ENCODE results near the gene RAB11B.
"Not testable (repeated sequence)": the region's sequence is repeated elsewhere in the genome, so short reads cannot be mapped to it uniquely, and the experiment has no call there.

The RAB11B gene

DNA sequence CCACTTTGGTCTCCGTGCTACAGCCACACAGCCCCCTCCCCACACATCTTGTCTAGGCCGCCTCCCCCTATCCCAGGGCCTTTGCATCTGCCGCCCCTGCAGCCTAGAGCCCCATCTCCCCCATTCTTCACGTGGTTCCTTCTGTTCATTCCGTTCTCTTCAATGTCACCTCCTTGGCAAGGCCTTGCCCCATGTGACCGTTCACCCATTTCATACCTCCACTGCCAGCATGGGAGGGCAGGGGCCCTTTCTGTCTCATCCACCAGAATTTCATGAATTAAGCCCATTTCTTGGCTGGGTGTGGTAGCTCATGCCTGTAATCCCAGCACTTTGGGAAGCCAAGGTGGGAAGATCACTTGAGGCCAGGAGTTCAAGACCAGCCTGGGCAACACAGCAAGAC, 38.9 kb downstream of the RAB11B start:
- DNase-seq (ENCODE audit: low read depth in 2 of 2), result no peak

DNA sequence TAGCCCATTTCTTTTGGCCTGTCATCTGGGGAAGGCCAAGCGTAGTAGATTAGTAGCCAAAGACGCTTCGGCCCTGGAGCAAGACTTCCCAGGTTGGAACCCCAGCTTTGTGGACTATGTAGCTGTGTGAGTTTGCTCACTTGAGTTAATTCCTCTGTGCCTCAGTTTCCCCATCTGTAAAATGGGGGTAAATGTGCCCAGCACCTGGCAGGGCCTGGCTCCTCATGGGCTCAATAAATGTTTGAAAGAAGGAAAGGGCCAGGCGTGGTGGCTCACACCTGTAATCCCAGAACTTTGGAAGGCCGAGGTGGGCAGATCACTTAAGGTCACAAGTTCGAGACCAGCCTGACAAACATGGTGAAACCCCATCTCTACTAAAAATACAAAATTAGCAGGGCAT, 39.7 kb downstream of the RAB11B start:
- no peak for DNase-seq (ENCODE audit: low read depth in 2 of 2)

DNA sequence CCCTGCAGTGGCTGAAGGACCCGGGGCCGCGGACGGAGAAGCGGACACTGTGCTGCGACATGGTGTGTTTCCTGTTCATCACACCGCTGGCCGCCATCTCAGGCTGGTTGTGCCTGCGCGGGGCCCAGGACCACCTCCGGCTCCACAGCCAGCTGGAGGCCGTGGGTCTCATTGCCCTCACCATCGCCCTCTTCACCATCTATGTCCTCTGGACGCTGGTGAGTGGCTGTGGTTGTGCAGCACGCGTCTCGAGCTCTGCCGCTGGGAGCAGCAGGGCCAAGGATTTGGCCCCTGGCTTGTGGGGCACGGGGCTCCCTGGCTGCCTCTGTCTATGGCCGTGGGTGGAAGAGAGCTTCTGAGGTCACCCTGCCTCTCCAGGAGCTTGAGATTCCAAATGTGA, 40.5 kb downstream of the RAB11B start:
- DNase-seq (ENCODE audit: low read depth in 2 of 2), result no peak

DNA sequence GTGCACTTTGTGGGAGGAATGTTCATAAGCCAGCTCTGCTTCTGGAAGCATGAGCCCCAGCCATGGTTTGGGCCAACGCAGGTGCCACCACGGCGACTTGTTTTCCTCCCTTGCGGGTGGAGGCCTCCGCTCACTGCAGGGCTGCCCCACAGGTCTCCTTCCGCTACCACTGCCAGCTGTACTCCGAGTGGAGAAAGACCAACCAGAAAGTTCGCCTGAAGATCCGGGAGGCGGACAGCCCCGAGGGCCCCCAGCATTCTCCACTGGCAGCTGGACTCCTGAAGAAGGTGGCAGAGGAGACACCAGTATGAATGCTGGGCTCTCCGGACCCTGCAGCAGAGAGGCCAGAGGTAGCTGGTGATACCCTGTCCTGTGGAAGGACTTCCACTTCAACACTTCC, 48.1 kb downstream of the RAB11B start:
- no peak for DNase-seq (ENCODE audit: low read depth in 2 of 2)

DNA sequence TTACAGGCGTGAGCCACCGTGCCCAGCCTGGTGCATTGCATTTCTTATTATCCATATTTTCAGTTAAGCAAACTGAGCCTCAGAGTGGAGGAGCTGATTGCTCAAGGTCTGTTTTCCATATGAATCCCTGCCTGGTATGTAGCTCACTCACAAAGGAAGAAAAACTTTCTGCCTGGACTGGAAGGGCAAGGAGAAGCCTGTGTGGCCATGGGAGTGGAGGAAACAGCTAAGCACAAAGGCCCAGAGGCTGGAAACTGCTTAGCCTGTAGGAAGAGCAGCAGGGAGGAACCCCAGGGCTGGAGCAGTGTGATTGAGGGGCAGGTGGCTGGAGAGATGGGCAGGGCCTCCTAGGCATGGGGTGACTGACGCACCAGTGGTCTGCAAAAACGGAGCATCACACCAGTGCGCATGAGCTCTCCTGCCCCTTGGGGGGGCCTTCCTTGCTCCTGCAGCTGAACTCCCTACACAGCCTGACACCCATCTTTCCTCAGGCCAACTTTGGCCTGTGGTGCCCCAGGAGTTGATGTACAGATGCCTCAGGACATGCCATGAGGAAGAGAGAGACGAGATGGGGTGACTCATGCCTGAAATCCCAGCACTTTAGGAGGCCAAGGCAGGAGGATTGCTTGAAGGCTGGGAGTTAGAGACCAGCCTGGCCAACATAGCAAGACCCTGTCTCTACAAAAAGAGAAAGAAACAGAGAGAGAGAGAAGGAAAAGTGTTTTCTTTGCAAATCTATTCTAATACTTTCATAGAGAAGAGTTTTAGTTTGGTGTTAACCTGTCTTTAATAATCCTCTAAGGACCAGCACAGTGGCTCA, 51.8 kb downstream of the RAB11B start:
- no peak for DNase-seq (ENCODE audit: low read depth in 2 of 2)

DNA sequence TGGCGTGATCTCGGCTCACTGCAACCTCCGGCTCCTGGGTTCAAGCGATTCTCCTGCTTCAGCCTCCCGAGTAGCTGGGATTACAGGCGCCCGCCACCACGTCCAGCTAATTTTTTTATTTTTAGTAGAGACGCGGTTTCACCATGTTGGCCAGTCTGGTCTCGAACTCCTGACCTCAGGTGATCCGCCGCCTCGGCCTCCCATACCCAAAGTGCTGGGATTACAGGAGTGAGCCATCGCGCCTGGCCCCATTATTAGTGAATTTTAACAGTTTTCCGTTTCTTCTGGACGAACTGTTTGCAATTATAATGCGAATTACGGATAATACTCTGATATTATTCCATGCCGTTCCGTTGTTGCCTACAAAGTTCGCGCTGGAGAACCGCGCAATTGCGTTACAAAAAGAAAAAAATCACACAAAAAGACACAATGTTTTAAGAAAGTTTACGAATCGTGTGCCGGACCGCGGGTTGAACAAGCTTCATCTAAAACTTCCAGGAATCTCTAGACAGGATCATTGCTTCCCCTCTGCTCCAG, 54.0 kb downstream of the RAB11B start:
- not testable (repeated sequence) for DNase-seq (ENCODE audit: low read depth in 2 of 2)

DNA sequence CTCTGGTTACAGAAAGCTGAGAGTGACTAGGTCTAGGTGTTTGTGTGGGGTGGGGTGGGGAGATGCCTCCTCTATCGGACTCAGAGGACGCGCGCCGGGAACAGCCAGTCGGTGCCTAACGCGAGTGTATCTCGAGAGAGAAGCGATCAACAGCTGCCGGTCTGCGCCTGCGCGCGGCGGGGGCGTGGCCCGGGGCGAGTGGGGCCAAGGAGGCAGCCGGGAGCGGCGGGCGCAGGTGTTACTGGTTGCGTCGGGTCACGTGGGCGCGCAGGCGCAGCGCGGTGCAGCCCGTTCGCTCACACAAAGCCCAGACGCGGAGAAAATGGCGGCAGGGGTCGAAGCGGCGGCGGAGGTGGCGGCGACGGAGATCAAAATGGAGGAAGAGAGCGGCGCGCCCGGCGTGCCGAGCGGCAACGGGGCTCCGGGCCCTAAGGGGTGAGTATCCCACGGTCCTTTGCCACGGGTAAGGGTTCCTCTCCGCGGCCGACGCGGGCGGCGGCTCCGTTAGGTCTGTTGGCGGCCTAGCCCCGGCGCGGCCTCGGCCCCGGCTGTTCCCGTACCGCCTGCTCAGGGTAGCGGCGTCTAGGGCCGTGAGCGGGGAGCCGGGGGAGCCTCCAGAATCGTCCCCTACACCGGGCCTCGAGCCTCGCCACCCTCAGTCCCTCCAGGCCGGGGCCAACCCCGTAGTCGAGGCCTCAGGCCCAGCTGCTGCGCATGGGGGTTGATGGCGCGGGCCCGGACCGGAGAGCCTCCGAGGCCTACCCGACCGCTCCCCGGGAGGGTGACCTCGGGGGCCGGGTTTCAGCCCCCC, 54.7 kb downstream of the RAB11B start, which contains the start of gene HNRNPM:
Gene HNRNPM, plus strand, starts transcription at position 299 of the 811 bp plus-strand sequence. Its CDS starts 24 bp downstream, at position 323.
- peak; percentile 100 for DNase-seq (ENCODE audit: low read depth in 2 of 2)

DNA sequence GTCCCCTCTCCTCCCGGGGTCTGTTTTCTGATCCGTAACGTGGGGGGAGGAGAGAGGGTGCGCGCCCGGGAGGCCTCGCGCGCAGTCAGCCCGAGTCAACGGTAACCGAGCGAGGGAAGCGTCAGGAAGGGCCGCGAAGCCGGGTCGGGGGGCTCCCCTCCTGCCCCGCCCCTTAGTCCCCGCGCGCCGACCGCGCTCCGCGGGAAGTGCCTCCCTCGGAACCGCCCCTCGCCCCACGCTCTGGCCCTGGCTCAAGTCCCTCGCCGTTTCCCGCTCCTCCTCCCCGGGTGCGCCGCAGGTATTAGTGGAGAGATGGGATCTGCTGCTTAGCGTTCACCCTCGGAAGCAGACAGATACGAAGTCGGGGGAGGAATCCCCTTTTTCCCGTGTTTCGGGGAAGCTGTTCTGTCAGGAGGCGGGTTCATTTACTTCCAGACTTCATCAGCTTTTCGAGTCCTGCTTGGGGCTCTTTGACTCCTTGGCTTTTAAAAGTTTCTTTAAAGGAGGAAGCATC, 55.4 kb downstream of the RAB11B start:
- DNase-seq (ENCODE audit: low read depth in 2 of 2), result peak in 1 of 2 donors; percentile 14

DNA sequence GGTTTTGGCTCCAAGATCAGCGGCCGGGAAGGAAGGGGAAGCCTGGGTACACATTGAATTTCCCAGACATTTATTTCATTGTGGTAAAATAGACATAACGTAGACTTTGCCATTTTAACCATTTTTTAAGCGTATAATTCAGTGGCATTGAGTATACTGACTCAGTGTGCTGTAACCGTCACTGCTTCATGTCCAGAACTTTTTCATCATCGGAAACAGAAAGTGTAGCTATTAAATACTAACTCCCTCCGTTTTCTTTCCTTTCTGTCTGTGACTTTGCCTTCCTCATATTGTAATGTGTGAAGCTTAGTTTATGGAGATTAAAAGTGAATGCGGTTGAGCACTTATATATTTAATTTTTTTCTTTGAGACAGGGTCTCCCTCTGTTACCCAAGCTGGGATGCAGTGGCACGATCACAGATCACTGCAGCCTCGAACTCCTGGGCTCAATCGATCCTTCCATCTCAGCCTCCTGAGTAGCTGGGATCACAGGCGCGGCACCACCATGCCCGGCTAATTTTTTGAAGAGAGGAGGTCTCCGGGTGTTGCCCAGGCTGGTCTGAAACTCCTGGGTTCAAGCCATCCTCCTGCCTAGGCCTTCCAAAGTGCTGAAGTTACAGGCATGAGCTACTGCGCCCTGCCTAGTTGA, 56.0 kb downstream of the RAB11B start:
- no peak for DNase-seq (ENCODE audit: low read depth in 2 of 2)

DNA sequence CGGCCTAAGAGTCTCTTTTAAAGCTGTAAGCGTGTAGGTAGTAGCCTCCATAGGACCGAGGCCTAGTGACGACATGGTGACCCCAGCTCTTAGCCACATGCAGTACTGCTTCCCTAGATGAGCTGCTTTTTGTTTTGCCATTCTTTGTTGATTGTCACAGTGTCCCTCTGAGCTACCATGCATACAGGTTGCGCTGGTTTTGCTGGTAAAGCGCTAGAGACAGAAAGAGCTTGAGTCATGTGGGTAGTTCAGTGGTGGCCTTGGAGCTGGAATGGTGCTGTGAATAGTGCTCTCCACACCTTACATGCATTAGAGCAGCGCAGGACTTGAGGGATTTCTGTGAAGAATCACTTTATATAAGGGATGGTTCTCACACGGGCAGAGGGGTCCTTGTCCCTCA, 59.7 kb downstream of the RAB11B start:
- no peak for DNase-seq (ENCODE audit: low read depth in 2 of 2)

DNA sequence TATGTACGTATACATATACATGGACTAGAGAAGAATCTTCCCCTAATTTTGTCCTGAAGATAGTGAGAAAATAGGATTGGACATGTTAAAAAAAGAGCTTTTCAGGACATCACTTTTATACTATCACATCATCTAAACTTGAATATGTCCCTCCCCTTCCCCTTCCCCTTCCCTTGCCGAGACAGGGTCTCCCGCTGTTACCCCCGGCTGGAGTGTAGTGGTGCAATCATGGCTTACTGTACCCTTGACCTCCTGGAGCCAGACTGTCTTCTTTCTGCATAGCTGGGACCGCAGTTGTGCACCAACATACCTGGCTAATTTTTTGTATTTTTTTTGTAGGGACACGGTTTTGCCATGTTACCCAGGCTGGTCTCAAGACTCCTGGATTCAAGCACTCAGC, 61.2 kb downstream of the RAB11B start:
- no peak for DNase-seq (ENCODE audit: low read depth in 2 of 2)

DNA sequence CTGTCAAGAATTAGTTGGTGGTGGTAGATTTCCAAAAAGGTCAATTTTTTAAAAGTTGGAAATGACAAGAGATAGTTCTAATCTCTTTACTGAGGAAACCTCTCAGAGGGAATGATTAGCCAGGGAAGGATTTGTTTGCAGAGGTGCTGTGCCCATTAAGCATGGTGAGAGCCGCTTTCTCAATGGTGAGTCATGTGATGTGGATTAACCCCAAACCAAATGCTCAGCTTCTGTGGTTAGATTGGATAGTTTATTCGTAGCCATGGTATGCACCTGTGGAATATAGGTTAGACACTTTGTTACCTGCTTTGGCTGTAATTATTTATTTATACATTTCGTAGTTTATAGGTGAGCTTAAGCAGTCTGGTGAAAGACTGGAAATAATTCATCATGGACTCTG, 61.7 kb downstream of the RAB11B start:
- DNase-seq (ENCODE audit: low read depth in 2 of 2), result no peak

DNA sequence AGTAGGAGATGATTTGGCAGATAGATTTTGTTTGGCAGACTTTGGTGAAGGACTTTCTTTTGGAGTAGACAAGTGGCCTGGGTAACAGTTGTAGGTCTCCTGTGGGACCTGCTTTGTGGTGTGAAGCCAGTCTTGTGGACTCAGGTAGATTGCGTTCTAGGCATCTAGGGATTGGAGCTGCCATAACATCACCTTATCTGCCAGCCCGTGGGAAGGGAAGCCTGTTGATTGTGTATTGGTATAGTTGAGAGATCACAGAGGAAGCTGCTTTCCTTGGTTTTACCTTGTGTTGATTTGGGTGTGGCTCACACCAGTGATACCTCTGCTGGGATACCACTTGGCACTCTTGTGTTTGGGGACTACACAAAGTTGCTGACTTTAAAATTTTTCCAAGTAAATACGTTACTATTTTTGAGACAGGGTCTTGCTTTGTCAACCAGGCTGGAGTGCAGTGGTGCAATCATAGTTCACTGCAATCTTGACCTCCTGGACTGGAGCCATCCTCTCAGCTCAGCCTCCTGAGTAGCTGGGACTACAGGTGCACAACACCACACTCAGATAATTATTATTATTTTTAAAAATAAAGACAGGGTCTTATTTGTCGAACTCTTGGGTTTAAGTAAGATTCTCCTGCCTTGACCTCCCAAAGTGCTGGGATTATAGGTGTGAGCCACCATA, 62.4 kb downstream of the RAB11B start:
- DNase-seq (ENCODE audit: low read depth in 2 of 2), result no peak

DNA sequence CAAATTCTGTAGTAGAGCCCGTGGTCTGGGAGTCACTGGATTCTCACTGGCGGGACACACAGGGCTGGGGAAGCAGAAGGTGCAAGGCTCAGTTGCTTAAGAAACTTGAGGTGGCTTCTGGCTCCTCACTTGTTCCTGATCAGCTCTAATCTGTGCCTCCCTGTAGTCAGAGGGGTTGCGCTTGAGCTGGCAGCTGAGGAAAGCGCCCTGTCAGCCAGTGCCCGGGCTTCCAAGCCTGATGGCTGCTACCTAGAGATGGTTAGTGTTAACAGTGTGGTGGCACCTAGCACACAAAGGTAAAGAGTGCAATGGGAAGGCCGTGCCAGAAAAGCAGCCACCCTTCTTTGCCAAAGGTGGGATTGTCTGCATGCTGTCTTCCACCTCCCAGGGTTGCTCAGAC, 63.5 kb downstream of the RAB11B start:
- no peak for DNase-seq (ENCODE audit: low read depth in 2 of 2)
